HUES6 (cell line): ENCODE data around the gene FGF12.
"Not testable (repeated sequence)": the region's sequence is repeated elsewhere in the genome, so short reads cannot be mapped to it uniquely, and the experiment has no call there.

ENCODE experiments used
- H3K27ac ChIP-seq: 2 replicates; pipeline ENCODE4 v1.7.0; 2013; ENCODE audit warnings: low read depth, mild to moderate bottlenecking, low read length, inconsistent platforms
- H3K27me3 ChIP-seq: 2 replicates; pipeline ENCODE4 v1.6.1; 2013; ENCODE audit warnings: low read length; ENCODE audit not compliant: control insufficient read depth, insufficient read depth
- H3K36me3 ChIP-seq: 2 replicates; pipeline ENCODE4 v1.6.1; 2013; ENCODE audit warnings: low read length; ENCODE audit not compliant: control insufficient read depth, insufficient read depth
- H3K4me1 ChIP-seq: 2 replicates; pipeline ENCODE4 v1.6.1; 2013; ENCODE audit warnings: low read length; ENCODE audit not compliant: control insufficient read depth, insufficient read depth
- H3K4me3 ChIP-seq: 2 replicates; pipeline ENCODE4 v1.5.1; 2013; ENCODE audit warnings: low read depth, low read length
- H3K9ac ChIP-seq: one replicate; pipeline ENCODE4 v1.6.1; 2013; ENCODE audit warnings: mild to moderate bottlenecking, low read length
- H3K9me3 ChIP-seq: 2 replicates; pipeline ENCODE4 v1.6.1; 2013; ENCODE audit warnings: low read depth, low read length; ENCODE audit not compliant: control insufficient read depth, insufficient read depth

FGF12 gene

GRCh38 chr3:192578729-192579128 lies 148.6 kb downstream of the FGF12 start:
- Histone ChIP-seq H3K4me1 (no peaks in the 10 kb centered on the region), H3K27me3 (no peaks in the 10 kb centered on the region), H3K9ac (no peak overlapping the region), H3K36me3 (no peaks in the 10 kb centered on the region), H3K4me3 (no peak overlapping the region), H3K9me3 (no peaks in the 10 kb centered on the region; the same call in 1 of the 2 replicates), H3K27ac (no peak overlapping the region)

DNA sequence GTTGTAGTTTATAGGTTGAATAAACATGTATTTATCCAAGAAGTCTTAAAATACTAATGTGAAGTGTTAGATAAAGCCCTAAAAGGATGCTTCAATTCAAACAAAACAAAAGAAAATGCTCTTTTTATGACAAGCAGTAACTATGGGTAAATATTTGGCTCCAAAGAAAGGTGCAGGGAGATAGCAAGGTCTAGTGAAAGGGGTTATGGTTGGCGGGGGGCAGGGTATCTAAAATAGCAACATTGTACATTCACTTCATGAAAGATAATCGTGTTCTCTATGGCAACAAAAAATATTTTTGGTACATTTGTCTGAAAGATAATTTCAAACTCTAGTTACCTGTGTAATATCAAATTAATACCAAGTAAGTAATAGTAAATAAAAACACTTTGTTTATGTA lies 149.5 kb downstream of the FGF12 start:
- Histone ChIP-seq H3K9me3 (no peaks in the 10 kb centered on the region; the same call in 1 of the 2 replicates), H3K9ac (no peak overlapping the region), H3K27me3 (no peaks in the 10 kb centered on the region), H3K4me3 (no peak overlapping the region), H3K36me3 (no peaks in the 10 kb centered on the region), H3K4me1 (no peaks in the 10 kb centered on the region), H3K27ac (no peak overlapping the region)

- Histone ChIP-seq H3K36me3 (no peaks in the 10 kb centered on the region), H3K9me3 (no peaks in the 10 kb centered on the region; the same call in 1 of the 2 replicates), H3K4me1 (no peaks in the 10 kb centered on the region), H3K27me3 (no peaks in the 10 kb centered on the region), H3K27ac (no peak overlapping the region), H3K9ac (no peak overlapping the region), H3K4me3 (no peak overlapping the region)
These were observed 150.1 kb downstream of the FGF12 start for GRCh38 chr3:192577271-192577670.

DNA sequence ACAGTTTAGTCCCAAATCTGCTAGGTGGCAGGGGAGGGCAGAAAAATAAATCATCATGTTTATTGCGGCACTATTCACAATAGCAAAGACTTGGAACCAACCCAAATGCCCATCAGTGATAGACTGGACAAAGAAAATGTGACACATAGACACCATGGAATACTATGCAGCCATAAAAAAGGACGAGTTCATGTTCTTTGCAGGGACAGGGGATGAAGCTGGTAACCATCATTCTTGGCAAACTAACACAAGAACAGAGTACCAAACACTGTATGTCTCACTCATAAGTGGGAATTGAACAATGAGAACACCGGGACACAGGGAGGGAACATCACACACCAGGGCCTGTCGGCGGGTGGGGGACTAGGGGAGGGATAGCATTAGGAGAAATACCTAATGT lies 150.6 kb downstream of the FGF12 start:
- not testable (repeated sequence) for H3K9me3 ChIP-seq, H3K9ac ChIP-seq, H3K27ac ChIP-seq, H3K27me3 ChIP-seq, H3K4me1 ChIP-seq, H3K36me3 ChIP-seq, H3K4me3 ChIP-seq

GRCh38 chr3:192575879-192576506 lies 151.3 kb downstream of the FGF12 start:
- H3K4me1 ChIP-seq: no peaks in the 10 kb centered on the region
- H3K27me3 ChIP-seq: no peaks in the 10 kb centered on the region
- no peak overlapping the region for H3K9ac ChIP-seq
- H3K27ac ChIP-seq: no peak overlapping the region
- H3K36me3 ChIP-seq: no peaks in the 10 kb centered on the region
- no peak overlapping the region for H3K4me3 ChIP-seq
- no peaks in the 10 kb centered on the region; the same call in 1 of the 2 replicates for H3K9me3 ChIP-seq

- H3K27ac ChIP-seq: no peak overlapping the region
- H3K9ac ChIP-seq: no peak overlapping the region
- H3K9me3 ChIP-seq: no peaks in the 10 kb centered on the region; the same call in 1 of the 2 replicates
- H3K4me1 ChIP-seq: no peaks in the 10 kb centered on the region
- no peaks in the 10 kb centered on the region for H3K36me3 ChIP-seq
- no peaks in the 10 kb centered on the region for H3K27me3 ChIP-seq
- H3K4me3 ChIP-seq: no peak overlapping the region
These were observed 154.1 kb downstream of the FGF12 start for GRCh38 chr3:192573240-192573639.

GRCh38 chr3:192570821-192571791 lies 156.2 kb downstream of the FGF12 start:
- Histone ChIP-seq H3K9ac (no peak overlapping the region), H3K36me3 (no peaks in the 10 kb centered on the region), H3K9me3 (no peaks in the 10 kb centered on the region), H3K27me3 (no peaks in the 10 kb centered on the region), H3K4me3 (no peak overlapping the region), H3K27ac (no peak overlapping the region), H3K4me1 (no peaks in the 10 kb centered on the region)

DNA sequence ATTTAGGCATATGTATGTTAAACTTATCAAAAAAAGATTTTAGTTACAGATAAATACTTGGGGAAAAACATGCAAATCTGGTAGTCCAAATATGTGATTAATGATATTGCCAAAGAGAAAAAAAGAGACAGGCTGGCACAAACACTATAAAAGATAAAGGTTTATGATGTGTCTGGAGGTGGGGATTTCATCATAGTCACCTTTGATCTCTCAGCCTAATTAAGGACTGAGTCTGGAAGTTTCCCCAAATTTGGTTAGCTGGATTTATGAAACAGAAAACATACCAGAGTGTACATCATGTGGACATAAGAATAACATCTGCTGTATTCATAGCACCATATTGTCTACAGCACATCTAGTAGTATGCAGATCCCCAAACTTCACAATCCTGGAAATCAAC lies 157.0 kb downstream of the FGF12 start:
- Histone ChIP-seq H3K27ac (no peak overlapping the region), H3K4me1 (no peaks in the 10 kb centered on the region), H3K4me3 (no peak overlapping the region), H3K9me3 (no peaks in the 10 kb centered on the region), H3K27me3 (no peaks in the 10 kb centered on the region), H3K9ac (no peak overlapping the region), H3K36me3 (no peaks in the 10 kb centered on the region)

- Histone ChIP-seq H3K9ac (no peak overlapping the region), H3K36me3 (no peaks in the 10 kb centered on the region), H3K27ac (no peak overlapping the region), H3K4me1 (no peaks in the 10 kb centered on the region), H3K9me3 (no peaks in the 10 kb centered on the region), H3K27me3 (no peaks in the 10 kb centered on the region), H3K4me3 (no peak overlapping the region)
These were observed 160.5 kb downstream of the FGF12 start for GRCh38 chr3:192566706-192567290.

DNA sequence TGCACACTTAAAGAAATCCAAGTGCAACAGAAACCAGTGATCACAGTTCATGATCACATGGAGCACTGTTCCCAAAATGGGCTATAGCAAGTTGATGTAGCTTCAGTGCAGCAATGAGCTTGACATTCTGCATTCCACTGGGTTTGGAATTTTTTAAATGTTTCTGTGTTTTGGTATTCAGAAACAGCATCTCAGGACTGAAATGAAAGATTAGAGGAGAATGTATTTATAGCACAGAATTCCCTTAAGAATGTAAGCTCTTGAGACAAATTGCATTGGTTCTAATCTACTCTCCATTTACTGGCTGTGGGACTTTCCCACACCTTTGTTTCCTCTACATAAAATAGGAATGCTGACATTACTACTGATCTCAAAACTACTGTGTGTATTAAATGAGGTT lies 162.7 kb downstream of the FGF12 start:
- Histone ChIP-seq H3K4me3 (no peak overlapping the region), H3K27ac (no peak overlapping the region), H3K27me3 (no peaks in the 10 kb centered on the region), H3K9ac (no peak overlapping the region), H3K4me1 (no peaks in the 10 kb centered on the region), H3K36me3 (no peaks in the 10 kb centered on the region), H3K9me3 (no peaks in the 10 kb centered on the region)

GRCh38 chr3:192563417-192563816 lies 163.9 kb downstream of the FGF12 start:
- no peak overlapping the region for H3K4me3 ChIP-seq
- no peaks in the 10 kb centered on the region for H3K36me3 ChIP-seq
- H3K27me3 ChIP-seq: no peaks in the 10 kb centered on the region
- H3K9me3 ChIP-seq: no peaks in the 10 kb centered on the region
- H3K27ac ChIP-seq: no peak overlapping the region
- no peaks in the 10 kb centered on the region for H3K4me1 ChIP-seq
- no peak overlapping the region for H3K9ac ChIP-seq
